T-helper 1 cell treated with Interleukin-12 subunit alpha and Interleukin-12 subunit beta and Interleukin-4 antibody, amounts not matched to agents 30 μg/mL and 1 μg/mL, for 36 hours (primary cell): ENCODE data around the gene ASIC4.

ENCODE experiments used
- H3K27ac Mint-ChIP-seq: one replicate; pipeline ENCODE4 v1.8.0; 2021; ENCODE audit warnings: mild to moderate bottlenecking, mixed read lengths
- H3K27me3 Mint-ChIP-seq: one replicate; pipeline ENCODE4 v1.8.0; 2021; ENCODE audit warnings: low read depth, mixed read lengths
- H3K36me3 Mint-ChIP-seq: one replicate; pipeline ENCODE4 v1.8.0; 2021; ENCODE audit warnings: low read depth, mixed read lengths
- H3K4me1 Mint-ChIP-seq: one replicate; pipeline ENCODE4 v1.8.0; 2021; ENCODE audit warnings: low read depth, mixed read lengths
- H3K4me3 Mint-ChIP-seq: one replicate; pipeline ENCODE4 v1.8.0; 2021; ENCODE audit warnings: mild to moderate bottlenecking, moderate library complexity, mixed read lengths
- H3K9me3 Mint-ChIP-seq: one replicate; pipeline ENCODE4 v1.8.0; 2021; ENCODE audit warnings: mixed read lengths

ASIC4 gene

GRCh38 chr2:219510512-219511135 lies 3.7 kb upstream of the ASIC4 start:
- Mint-ChIP-seq H3K36me3 (peaks cover 3% of the 10 kb centered on the region), H3K4me1 (peaks cover 4% of the 10 kb centered on the region), H3K27me3 (peaks cover 56% of the 10 kb centered on the region), H3K4me3 (no peak overlapping the region), H3K27ac (no peak overlapping the region), H3K9me3 (no peaks in the 10 kb centered on the region)

GRCh38 chr2:219511547-219512325 lies 2.5 kb upstream of the ASIC4 start:
- Mint-ChIP-seq H3K27ac (no peak overlapping the region), H3K36me3 (peaks cover 1% of the 10 kb centered on the region), H3K27me3 (peaks cover 62% of the 10 kb centered on the region), H3K4me3 (no peak overlapping the region), H3K9me3 (no peaks in the 10 kb centered on the region), H3K4me1 (peaks cover 4% of the 10 kb centered on the region)

GRCh38 chr2:219512524-219513216 lies 1.6 kb upstream of the ASIC4 start:
- Mint-ChIP-seq H3K9me3 (no peaks in the 10 kb centered on the region), H3K36me3 (peaks cover 1% of the 10 kb centered on the region), H3K4me3 (no peak overlapping the region), H3K27ac (no peak overlapping the region), H3K27me3 (peaks cover 71% of the 10 kb centered on the region), H3K4me1 (peaks cover 4% of the 10 kb centered on the region)

- Mint-ChIP-seq H3K36me3 (peaks cover 1% of the 10 kb centered on the region), H3K9me3 (no peaks in the 10 kb centered on the region), H3K4me1 (peaks cover 4% of the 10 kb centered on the region), H3K4me3 (no peak overlapping the region), H3K27me3 (peaks cover 77% of the 10 kb centered on the region), H3K27ac (no peak overlapping the region)
These were observed 495 bp upstream of the ASIC4 start for GRCh38 chr2:219513787-219514186.

- H3K4me1 Mint-ChIP-seq, result peaks cover 1% of the 10 kb centered on the region
- peaks cover 80% of the 10 kb centered on the region for H3K27me3 Mint-ChIP-seq
- no peaks in the 10 kb centered on the region for H3K36me3 Mint-ChIP-seq
- H3K9me3 Mint-ChIP-seq, result no peaks in the 10 kb centered on the region
- H3K4me3 Mint-ChIP-seq, result no peak overlapping the region
- no peak overlapping the region for H3K27ac Mint-ChIP-seq
These were observed 554 bp downstream of the ASIC4 start for GRCh38 chr2:219514836-219515235.

GRCh38 chr2:219515874-219516629 lies 1.8 kb downstream of the ASIC4 start:
- Mint-ChIP-seq H3K27ac (no peak overlapping the region), H3K4me1 (peaks cover 1% of the 10 kb centered on the region), H3K36me3 (no peaks in the 10 kb centered on the region)

GRCh38 chr2:219516888-219517287 lies 2.6 kb downstream of the ASIC4 start:
- H3K4me3 Mint-ChIP-seq, result no peak overlapping the region
- H3K36me3 Mint-ChIP-seq, result no peaks in the 10 kb centered on the region
- H3K27ac Mint-ChIP-seq, result no peak overlapping the region

More at GRCh38 chr2:219515874-219516629, 1.8 kb downstream of the ASIC4 start:
- no peaks in the 10 kb centered on the region for H3K9me3 Mint-ChIP-seq
- H3K4me3 Mint-ChIP-seq, result no peak overlapping the region
- peaks cover 79% of the 10 kb centered on the region for H3K27me3 Mint-ChIP-seq

GRCh38 chr2:219517954-219518778 lies 3.9 kb downstream of the ASIC4 start:
- H3K4me3 Mint-ChIP-seq, result no peak overlapping the region
- no peaks in the 10 kb centered on the region for H3K36me3 Mint-ChIP-seq
- no peaks in the 10 kb centered on the region for H3K9me3 Mint-ChIP-seq
- H3K27ac Mint-ChIP-seq, result no peak overlapping the region
- peaks cover 1% of the 10 kb centered on the region for H3K4me1 Mint-ChIP-seq
- peaks cover 76% of the 10 kb centered on the region for H3K27me3 Mint-ChIP-seq

More at GRCh38 chr2:219516888-219517287, 2.6 kb downstream of the ASIC4 start:
- Mint-ChIP-seq H3K27me3 (peaks cover 80% of the 10 kb centered on the region), H3K4me1 (peaks cover 1% of the 10 kb centered on the region), H3K9me3 (no peaks in the 10 kb centered on the region)

- Mint-ChIP-seq H3K4me1 (no peaks in the 10 kb centered on the region), H3K27ac (no peak overlapping the region), H3K27me3 (peaks cover 76% of the 10 kb centered on the region), H3K9me3 (no peaks in the 10 kb centered on the region), H3K36me3 (no peaks in the 10 kb centered on the region), H3K4me3 (no peak overlapping the region)
These were observed 5.2 kb downstream of the ASIC4 start for GRCh38 chr2:219519526-219519916.

- Mint-ChIP-seq H3K27ac (no peak overlapping the region), H3K27me3 (peaks cover 77% of the 10 kb centered on the region), H3K4me3 (no peak overlapping the region), H3K4me1 (no peaks in the 10 kb centered on the region), H3K36me3 (no peaks in the 10 kb centered on the region), H3K9me3 (no peaks in the 10 kb centered on the region)
These were observed 5.8 kb downstream of the ASIC4 start for GRCh38 chr2:219520079-219520478.

- no peak overlapping the region for H3K27ac Mint-ChIP-seq
These were observed 7.0 kb downstream of the ASIC4 start for GRCh38 chr2:219521066-219521880.

GRCh38 chr2:219522111-219523030 lies 8.1 kb downstream of the ASIC4 start:
- Mint-ChIP-seq H3K4me3 (no peak overlapping the region), H3K4me1 (no peaks in the 10 kb centered on the region), H3K9me3 (no peaks in the 10 kb centered on the region), H3K27ac (no peak overlapping the region), H3K27me3 (peaks cover 80% of the 10 kb centered on the region), H3K36me3 (no peaks in the 10 kb centered on the region)

More at GRCh38 chr2:219521066-219521880, 7.0 kb downstream of the ASIC4 start:
- no peak overlapping the region for H3K4me3 Mint-ChIP-seq
- peaks cover 77% of the 10 kb centered on the region for H3K27me3 Mint-ChIP-seq
- no peaks in the 10 kb centered on the region for H3K9me3 Mint-ChIP-seq
- H3K36me3 Mint-ChIP-seq, result no peaks in the 10 kb centered on the region
- H3K4me1 Mint-ChIP-seq, result no peaks in the 10 kb centered on the region
